ENCODE results near the gene OR2H1.

OR2H1 gene

GRCh38 chr6:29488874-29489273, 31.9 kb downstream of the OR2H1 start:
- Histone ChIP-seq H3K79me2 (ENCODE audit: insufficient read depth, low read depth) (no peaks in the 10 kb centered on the region), H4K20me1 (ENCODE audit: insufficient read depth) (no peaks in the 10 kb centered on the region), H3K4me3 (IDR thresholded peaks at IDR 0.05; ENCODE audit: insufficient read depth, low read depth, low read length) (no peak overlapping the region), H3K36me3 (ENCODE audit: insufficient read depth) (no peaks in the 10 kb centered on the region), H3K4me2 (no peak overlapping the region), H3K27me3 (ENCODE audit: insufficient read depth, low read depth) (no peaks in the 10 kb centered on the region), H3K27ac (no peak overlapping the region), H3K9ac (no peak overlapping the region), H2AFZ (ENCODE audit: low read depth) (no peak overlapping the region), H3K4me1 (ENCODE audit: low read depth, poor library complexity, severe bottlenecking) (no peaks in the 10 kb centered on the region)
- TF ChIP-seq, protein P1, sequence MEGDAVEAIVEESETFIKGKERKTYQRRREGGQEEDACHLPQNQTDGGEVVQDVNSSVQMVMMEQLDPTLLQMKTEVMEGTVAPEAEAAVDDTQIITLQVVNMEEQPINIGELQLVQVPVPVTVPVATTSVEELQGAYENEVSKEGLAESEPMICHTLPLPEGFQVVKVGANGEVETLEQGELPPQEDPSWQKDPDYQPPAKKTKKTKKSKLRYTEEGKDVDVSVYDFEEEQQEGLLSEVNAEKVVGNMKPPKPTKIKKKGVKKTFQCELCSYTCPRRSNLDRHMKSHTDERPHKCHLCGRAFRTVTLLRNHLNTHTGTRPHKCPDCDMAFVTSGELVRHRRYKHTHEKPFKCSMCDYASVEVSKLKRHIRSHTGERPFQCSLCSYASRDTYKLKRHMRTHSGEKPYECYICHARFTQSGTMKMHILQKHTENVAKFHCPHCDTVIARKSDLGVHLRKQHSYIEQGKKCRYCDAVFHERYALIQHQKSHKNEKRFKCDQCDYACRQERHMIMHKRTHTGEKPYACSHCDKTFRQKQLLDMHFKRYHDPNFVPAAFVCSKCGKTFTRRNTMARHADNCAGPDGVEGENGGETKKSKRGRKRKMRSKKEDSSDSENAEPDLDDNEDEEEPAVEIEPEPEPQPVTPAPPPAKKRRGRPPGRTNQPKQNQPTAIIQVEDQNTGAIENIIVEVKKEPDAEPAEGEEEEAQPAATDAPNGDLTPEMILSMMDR (conservative IDR thresholded peaks at IDR 0.05; ENCODE audit: low read depth, low read length), result no peak

DNA sequence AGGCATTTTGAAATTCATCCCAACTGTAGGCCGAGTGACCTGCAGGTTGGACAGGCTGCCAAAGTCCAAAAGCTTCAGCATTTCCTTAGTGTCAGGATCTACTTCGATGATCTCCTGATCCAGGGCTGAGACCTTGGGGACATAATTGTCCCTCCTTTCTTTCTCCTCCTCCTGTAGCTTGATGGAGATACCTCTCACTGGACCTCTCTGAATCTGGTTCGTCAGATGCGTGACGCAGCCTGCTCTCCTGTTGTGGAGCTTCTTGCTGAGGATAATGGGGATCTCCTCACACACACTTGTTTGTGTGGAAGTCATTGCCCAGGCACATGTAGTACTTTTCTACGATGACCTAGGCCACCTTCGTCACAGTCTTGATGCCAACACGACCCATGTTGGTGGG, 32.3 kb downstream of the OR2H1 start:
- TF ChIP-seq, protein P1 (conservative IDR thresholded peaks at IDR 0.05; ENCODE audit: low read depth, low read length), result no peak
- Histone ChIP-seq H2AFZ (ENCODE audit: low read depth) (no peak overlapping the region), H3K4me2 (no peak overlapping the region)

GRCh38 chr6:29490055-29490454, 33.1 kb downstream of the OR2H1 start:
- no peak overlapping the region for H3K4me3 ChIP-seq (IDR thresholded peaks at IDR 0.05; ENCODE audit: insufficient read depth, low read depth, low read length)
- H3K27me3 ChIP-seq (ENCODE audit: insufficient read depth, low read depth), result no peaks in the 10 kb centered on the region
- no peak overlapping the region for H3K9ac ChIP-seq
- H3K79me2 ChIP-seq (ENCODE audit: insufficient read depth, low read depth), result no peaks in the 10 kb centered on the region
- H3K27ac ChIP-seq, result no peak overlapping the region
- no peaks in the 10 kb centered on the region for H3K36me3 ChIP-seq (ENCODE audit: insufficient read depth)
- H3K4me1 ChIP-seq (ENCODE audit: low read depth, poor library complexity, severe bottlenecking), result no peaks in the 10 kb centered on the region
- H2AFZ ChIP-seq (ENCODE audit: low read depth), result no peak overlapping the region
- TF ChIP-seq, protein P1 (conservative IDR thresholded peaks at IDR 0.05; ENCODE audit: low read depth, low read length), result no peak
- no peak overlapping the region for H3K4me2 ChIP-seq
- no peaks in the 10 kb centered on the region for H4K20me1 ChIP-seq (ENCODE audit: insufficient read depth)

More for the DNA sequence above, 32.3 kb downstream of the OR2H1 start:
- Histone ChIP-seq H3K79me2 (ENCODE audit: insufficient read depth, low read depth) (no peaks in the 10 kb centered on the region), H4K20me1 (ENCODE audit: insufficient read depth) (no peaks in the 10 kb centered on the region), H3K36me3 (ENCODE audit: insufficient read depth) (no peaks in the 10 kb centered on the region), H3K27me3 (ENCODE audit: insufficient read depth, low read depth) (no peaks in the 10 kb centered on the region), H3K9ac (no peak overlapping the region), H3K27ac (no peak overlapping the region), H3K4me1 (ENCODE audit: low read depth, poor library complexity, severe bottlenecking) (no peaks in the 10 kb centered on the region), H3K4me3 (IDR thresholded peaks at IDR 0.05; ENCODE audit: insufficient read depth, low read depth, low read length) (no peak overlapping the region)

GRCh38 chr6:29490552-29490951, 33.6 kb downstream of the OR2H1 start:
- Histone ChIP-seq H3K9ac (no peak overlapping the region), H3K4me1 (ENCODE audit: low read depth, poor library complexity, severe bottlenecking) (no peaks in the 10 kb centered on the region), H3K27ac (no peak overlapping the region), H3K27me3 (ENCODE audit: insufficient read depth, low read depth) (no peaks in the 10 kb centered on the region), H2AFZ (ENCODE audit: low read depth) (no peak overlapping the region), H3K79me2 (ENCODE audit: insufficient read depth, low read depth) (no peaks in the 10 kb centered on the region), H4K20me1 (ENCODE audit: insufficient read depth) (no peaks in the 10 kb centered on the region), H3K4me3 (IDR thresholded peaks at IDR 0.05; ENCODE audit: insufficient read depth, low read depth, low read length) (no peak overlapping the region), H3K36me3 (ENCODE audit: insufficient read depth) (no peaks in the 10 kb centered on the region), H3K4me2 (no peak overlapping the region)
- TF ChIP-seq, protein P1 (conservative IDR thresholded peaks at IDR 0.05; ENCODE audit: low read depth, low read length), result no peak
